ENCODE results near the gene KIF25. TPM values are rescaled to one million over a fixed set of nuclear protein-coding genes. Genes with fewer than 3 reads are reported as not detected.

Gene KIF25
- total and polyA plus RNA-seq, 11 donors = 0.11 to 0.29 (median 0.16) TPM; not detected in 5

DNA sequence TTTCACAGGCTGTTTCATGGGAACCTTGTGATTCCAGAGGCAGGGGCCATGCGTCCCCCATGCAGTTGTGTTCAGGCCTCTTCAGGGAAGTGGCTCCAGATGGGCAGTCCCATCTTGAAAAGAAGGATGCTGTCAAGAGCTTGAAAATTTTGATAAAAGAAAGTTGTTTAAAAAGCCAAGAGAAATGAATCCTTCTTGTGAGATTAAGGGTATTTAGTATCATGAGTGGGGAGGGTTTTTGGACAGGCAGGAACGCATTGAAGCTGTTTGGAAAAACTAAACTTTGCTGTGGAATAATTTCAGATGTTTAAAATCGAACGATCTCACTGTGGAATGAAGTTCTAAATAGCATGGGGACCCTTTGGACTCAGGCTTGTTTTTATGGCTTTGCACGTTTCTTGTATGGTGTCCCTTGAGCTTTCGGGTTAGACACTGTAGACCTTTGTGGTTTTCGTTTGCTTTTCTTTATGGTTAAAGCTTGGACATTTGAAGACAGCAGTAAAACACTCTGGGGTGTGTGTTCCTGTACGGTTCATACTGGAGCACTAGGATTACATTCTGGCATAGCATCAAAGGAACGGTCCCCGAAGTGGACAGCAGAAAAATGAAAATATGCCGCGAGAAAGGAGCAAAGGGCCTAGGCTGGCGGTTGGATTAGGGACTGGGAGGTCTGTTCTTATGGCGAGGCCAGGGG is 18.2 kb downstream of the KIF25 start:
- DNase-seq (peak in 1 of 5 donors; percentile 3), ATAC-seq (peak in 1 of 4 donors; percentile 12)
- H3K27me3 ChIP-seq = no peaks in the 10 kb centered on the region
- WGBS, 4 donors = 80 to 87% (median 82%) methylated on average over 14 of the region's 14 CpGs
- H3K4me1 ChIP-seq = peaks cover 0 to 30% (median 6%) of the 10 kb centered on the region in 12 donors
- intact Hi-C loops (cut with DNase I) = no loop called here
- H3K9me3 ChIP-seq = peaks cover 0 to 23% (median 16%) of the 10 kb centered on the region in 12 donors
- no peak for TF ChIP-seq POLR2A (IDR thresholded peaks at IDR 0.05)
- TF ChIP-seq, protein P1, sequence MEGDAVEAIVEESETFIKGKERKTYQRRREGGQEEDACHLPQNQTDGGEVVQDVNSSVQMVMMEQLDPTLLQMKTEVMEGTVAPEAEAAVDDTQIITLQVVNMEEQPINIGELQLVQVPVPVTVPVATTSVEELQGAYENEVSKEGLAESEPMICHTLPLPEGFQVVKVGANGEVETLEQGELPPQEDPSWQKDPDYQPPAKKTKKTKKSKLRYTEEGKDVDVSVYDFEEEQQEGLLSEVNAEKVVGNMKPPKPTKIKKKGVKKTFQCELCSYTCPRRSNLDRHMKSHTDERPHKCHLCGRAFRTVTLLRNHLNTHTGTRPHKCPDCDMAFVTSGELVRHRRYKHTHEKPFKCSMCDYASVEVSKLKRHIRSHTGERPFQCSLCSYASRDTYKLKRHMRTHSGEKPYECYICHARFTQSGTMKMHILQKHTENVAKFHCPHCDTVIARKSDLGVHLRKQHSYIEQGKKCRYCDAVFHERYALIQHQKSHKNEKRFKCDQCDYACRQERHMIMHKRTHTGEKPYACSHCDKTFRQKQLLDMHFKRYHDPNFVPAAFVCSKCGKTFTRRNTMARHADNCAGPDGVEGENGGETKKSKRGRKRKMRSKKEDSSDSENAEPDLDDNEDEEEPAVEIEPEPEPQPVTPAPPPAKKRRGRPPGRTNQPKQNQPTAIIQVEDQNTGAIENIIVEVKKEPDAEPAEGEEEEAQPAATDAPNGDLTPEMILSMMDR (IDR thresholded peaks at IDR 0.05) = no peak
- H3K27ac ChIP-seq = no peak overlapping the region
- H3K4me3 ChIP-seq = no peak overlapping the region
- no peaks in the 10 kb centered on the region for H3K36me3 ChIP-seq

DNA sequence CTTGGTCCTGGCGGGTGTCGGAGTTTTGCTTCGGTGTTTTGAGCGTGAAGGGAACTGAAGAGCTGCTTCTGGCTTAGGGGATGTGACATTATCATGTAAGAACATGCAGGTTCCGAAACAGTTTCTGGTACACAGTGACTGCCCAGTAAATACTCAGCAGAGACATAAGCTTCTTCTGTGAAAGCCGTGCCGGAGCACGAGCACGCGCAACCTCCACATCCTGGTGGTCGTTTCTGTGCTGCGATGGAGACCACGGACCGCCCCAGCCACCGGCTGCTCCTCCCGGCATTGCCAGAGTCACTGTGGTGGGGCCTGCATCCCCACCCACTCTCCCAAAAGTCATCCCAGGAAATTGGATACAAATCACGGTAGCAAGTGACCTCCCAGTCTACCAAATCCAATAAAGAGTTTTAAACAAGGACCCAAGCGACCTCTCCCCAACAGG is 18.7 kb downstream of the KIF25 start:
- H3K36me3 ChIP-seq = no peaks in the 10 kb centered on the region
- no peak for ATAC-seq
- no peak overlapping the region for H3K4me3 ChIP-seq
- no peak overlapping the region for H3K27ac ChIP-seq
- no peak for TF ChIP-seq POLR2A (IDR thresholded peaks at IDR 0.05)
- 89 to 95% (median 94%) methylated on average over 18 of the region's 18 CpGs for WGBS, 4 donors
- intact Hi-C loops (cut with DNase I) = no loop called here
- no peaks in the 10 kb centered on the region for H3K27me3 ChIP-seq
- H3K9me3 ChIP-seq = peaks cover 0 to 17% (median 12%) of the 10 kb centered on the region in 12 donors
- peaks cover 0 to 30% (median 6%) of the 10 kb centered on the region in 12 donors for H3K4me1 ChIP-seq
- DNase-seq = peak in 1 of 5 donors; percentile 9

DNA sequence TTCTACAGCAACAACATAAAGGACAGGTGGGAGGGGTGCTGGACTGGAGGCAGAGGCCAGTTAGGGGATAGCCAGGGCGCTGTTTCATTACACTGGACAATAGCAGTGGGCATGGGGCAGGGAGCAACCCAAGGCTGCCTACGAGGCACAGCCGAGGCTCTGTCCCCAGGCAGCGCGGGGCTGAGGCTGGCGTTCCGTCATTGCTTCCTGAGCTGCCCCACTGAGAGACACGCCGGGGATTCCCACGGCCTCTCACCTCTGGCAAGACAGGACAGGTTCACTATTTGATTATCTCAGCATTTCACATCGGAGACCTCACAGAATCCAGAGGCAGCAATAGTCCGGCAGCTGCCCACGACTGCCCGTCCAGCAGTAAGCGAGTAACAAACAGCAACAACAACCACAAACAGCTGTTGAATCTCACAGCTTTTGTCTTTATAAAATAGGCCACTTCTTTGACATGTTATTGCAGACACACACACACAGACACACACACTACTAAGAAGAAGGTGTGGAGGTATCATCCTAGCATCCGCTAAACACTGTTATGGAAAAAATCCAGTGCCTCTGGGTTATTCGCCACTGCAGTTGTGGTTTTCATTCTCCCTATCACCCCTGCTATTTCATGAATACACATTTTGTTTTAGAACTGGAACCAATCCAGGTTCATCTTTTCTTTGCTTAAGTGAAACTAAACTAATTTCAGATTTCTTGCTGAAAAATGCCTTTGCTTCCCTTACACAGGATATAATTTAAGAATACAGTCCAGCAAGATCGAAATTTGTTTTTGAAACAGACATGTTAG is 19.5 kb downstream of the KIF25 start:
- Histone ChIP-seq H3K4me1 (peaks cover 0 to 30% (median 6%) of the 10 kb centered on the region in 12 donors), H3K4me3 (no peak overlapping the region), H3K36me3 (no peaks in the 10 kb centered on the region), H3K9me3 (peaks cover 0 to 10% (median 5%) of the 10 kb centered on the region in 12 donors), H3K27ac (no peak overlapping the region), H3K27me3 (no peaks in the 10 kb centered on the region)
- intact Hi-C loops (cut with DNase I) = no loop called here
- ATAC-seq = peak in 1 of 4 donors; percentile 26
- 77 to 87% (median 81%) methylated on average over 18 of the region's 18 CpGs for WGBS, 4 donors
- DNase-seq = peak in 1 of 5 donors; percentile 9
- TF ChIP-seq POLR2A (IDR thresholded peaks at IDR 0.05) = no peak
- TF ChIP-seq, protein P1 (IDR thresholded peaks at IDR 0.05) = no peak

DNA sequence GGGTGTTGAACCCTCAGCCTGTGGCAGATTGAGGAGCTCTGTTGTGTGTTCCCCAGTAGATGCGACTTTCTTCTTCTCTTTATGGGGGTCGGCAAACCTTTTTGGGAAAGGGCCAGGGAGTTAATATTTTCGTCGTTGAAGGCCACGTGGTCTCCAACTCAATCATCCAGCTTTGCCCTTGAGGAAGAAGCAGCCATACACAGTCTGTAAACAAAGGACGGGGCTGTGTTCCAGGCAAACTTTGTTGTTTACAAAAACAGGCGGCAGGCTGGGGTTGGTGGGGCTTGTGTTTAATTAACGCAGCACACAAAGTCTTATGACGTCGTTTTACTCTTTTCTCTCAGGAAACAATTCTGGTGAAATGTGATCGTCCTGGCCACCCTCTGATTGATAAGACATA is 20.2 kb downstream of the KIF25 start:
- TF ChIP-seq POLR2A (IDR thresholded peaks at IDR 0.05) = no peak
- TF ChIP-seq, protein P1 (IDR thresholded peaks at IDR 0.05) = no peak
- Histone ChIP-seq H3K27ac (no peak overlapping the region), H3K4me1 (peaks cover 0 to 30% (median 6%) of the 10 kb centered on the region in 12 donors), H3K36me3 (no peaks in the 10 kb centered on the region), H3K4me3 (no peak overlapping the region), H3K27me3 (no peaks in the 10 kb centered on the region), H3K9me3 (peaks cover 0 to 3% (median 0%) of the 10 kb centered on the region in 12 donors)
- DNase-seq (peak in 1 of 5 donors; percentile 6), ATAC-seq (no peak)
- WGBS, 4 donors = 57 to 78% (median 71%) methylated on average over 11 of the region's 11 CpGs
- intact Hi-C loops (cut with DNase I) = no loop called here

All from heart left ventricle (tissue), 16 donors.